ENCODE measurements around the gene ATP5F1D. TPM values are rescaled to one million over a fixed set of nuclear protein-coding genes. Genes with fewer than 3 reads are reported as not detected.

ATP5F1D gene
- total and polyA plus RNA-seq, 2 of the 13 experiments (the other 11 are each of a cell fraction or from before 2014, with no cell fraction given), result 39.4 to 78.7 TPM

GRCh38 chr19:1269478-1270212, 28.1 kb downstream of the ATP5F1D start (continued):
- TF ChIP-seq HNF1B (CRISPR knock-in tag; IDR thresholded peaks at IDR 0.05) (no peak), SPEN (CRISPR knock-in tag; IDR thresholded peaks at IDR 0.05; ENCODE audit: low read depth) (peak; percentile 30; the same call in 1 of the 2 replicates), E2F5 (CRISPR knock-in tag; conservative IDR thresholded peaks at IDR 0.05) (no peak; the same call in 1 of the 2 replicates), REST (IDR thresholded peaks at IDR 0.05; ENCODE audit: borderline replicate concordance in 1 of 2, low read depth in 1 of 2, low read length in 2 of 2) (peak in 1 of 2 experiments; percentile 24; a peak in 1 of 4 replicates), GATAD2A (CRISPR knock-in tag; IDR thresholded peaks at IDR 0.05) (no peak), SRSF4 (IDR thresholded peaks at IDR 0.05; ENCODE audit: low read depth, low read length, poor library complexity, severe bottlenecking) (no peak), RARG (CRISPR knock-in tag; IDR thresholded peaks at IDR 0.05; ENCODE audit: low read depth) (no peak), MYC (CRISPR knock-in tag; IDR thresholded peaks at IDR 0.05; ENCODE audit: borderline replicate concordance) (peak; percentile 84), KIAA2018 (CRISPR knock-in tag; IDR thresholded peaks at IDR 0.05; ENCODE audit: borderline replicate concordance) (no peak), ZNF296 (CRISPR knock-in tag; conservative IDR thresholded peaks at IDR 0.05) (peak; percentile 78), CREB1 (IDR thresholded peaks at IDR 0.05) (no peak), CREB1 (CRISPR knock-in tag; IDR thresholded peaks at IDR 0.05) (no peak), ZNF552 (CRISPR knock-in tag; IDR thresholded peaks at IDR 0.05; ENCODE audit: borderline replicate concordance) (no peak), ZNF790 (CRISPR knock-in tag; IDR thresholded peaks at IDR 0.05; ENCODE audit: borderline replicate concordance) (0 out of 2 replicates have a peak, but pooled peaks have one; percentile 27)

Measured in HepG2 (cell line).